Measurements from ENCODE around the gene GPR63. TPM values are rescaled to one million over a fixed set of nuclear protein-coding genes. Genes with fewer than 3 reads are reported as not detected.

The GPR63 gene
- 0.51 and 0.78 TPM in 2 replicates for total RNA-seq

GRCh38 chr6:96837081-96837971, at the start of gene GPR63:
GPR63 (minus strand) TSS chr6:96837477; CDS start chr6:96799731, 37,746 bp downstream.

Other genes with a start within 250 kb of the GPR63 start
- gene NDUFAF4, start 60.4 kb upstream of the GPR63 start, total RNA-seq = 31.7 and 43.2 TPM in 2 replicates
- 0.05 TPM in 1 of 2 replicates, not detected in the other for gene KLHL32, start 87.3 kb upstream of the GPR63 start, total RNA-seq